A549 (cell line): ENCODE results near the gene SULF2. TPM values are rescaled to one million over a fixed set of nuclear protein-coding genes. Genes with fewer than 3 reads are reported as not detected.

ENCODE experiments used
- ATAC-seq, 2 experiments: fragments of 200-7000 bp in 1 of 2; fragments of >200 bp in 1 of 2; cut with Nextera tagmentation in 1 of 2; cut with Tn5 transposase in 1 of 2; 3 replicates each; pipeline versions ENCODE4 v1.8.0 to v1.9.1; 2018 to 2020; ENCODE audit warnings: mild to moderate bottlenecking in 1 of 2, moderate library complexity in 1 of 2
- CTCF ChIA-PET: fragments of 300-600 bp; sonication (Branson Sonifier 250); formaldehyde crosslinking; extraction: SDS; loops from one replicate; lab custom pipeline; 2021; ENCODE audit warnings: antibody characterized with exemption, inconsistent platforms; lab: Yijun Ruan, JAX
- POLR2A ChIA-PET: fragments of 350-600 bp; formaldehyde crosslinking; extraction: SDS; loops from one replicate; lab custom pipeline; 2021; ENCODE audit warnings: antibody characterized with exemption, inconsistent platforms; lab: Yijun Ruan, JAX
- DNase-seq, 2 experiments: peaks; one replicate each; pipeline versions ENCODE4 v3.0.0 to v3.0.0-alpha.2; 2011 to 2016; ENCODE audit warnings: low read depth in 1 of 2, low spot score in 1 of 2
- FAIRE-seq: peaks from 2 replicates; lab custom pipeline; 2011; peaks lifted over from hg19 to GRCh38; lab: Jason Lieb, UNC
- H3K27ac ChIP-seq, 2 experiments: fragments of >200 bp; sonication (Bioruptor Twin); formaldehyde crosslinking; 3 replicates each; pipeline ENCODE4 v1.5.1; 2016 to 2017
- H3K4me1 ChIP-seq: fragments of >200 bp; sonication (Bioruptor Twin); formaldehyde crosslinking; 3 replicates; pipeline ENCODE4 v1.6.1; 2016
- H3K4me2 ChIP-seq: fragments of >200 bp; sonication (Bioruptor Twin); formaldehyde crosslinking; 3 replicates; pipeline ENCODE4 v1.6.1; 2016
- H3K4me3 ChIP-seq: fragments of >200 bp; sonication (Bioruptor Twin); formaldehyde crosslinking; 3 replicates; pipeline ENCODE4 v1.5.1; 2016
- H3K9me3 ChIP-seq: fragments of >200 bp; sonication (Bioruptor Twin); formaldehyde crosslinking; 3 replicates; pipeline ENCODE4 v1.6.1; 2016
- BHLHE40 ChIP-seq: IDR thresholded peaks from 2 replicates; pipeline ENCODE4 v1.6.1; 2012; ENCODE audit warnings: low read depth, low read length, inconsistent platforms
- CHD2 ChIP-seq: fragments of 150-350 bp; IDR thresholded peaks from 2 replicates; pipeline ENCODE4 v1.6.1; 2014; ENCODE audit warnings: low read length; ENCODE audit not compliant: partially characterized antibody
- EHF ChIP-seq: fragments of 250-450 bp; sonication (Bioruptor Pico); IDR thresholded peaks from 2 replicates; pipeline ENCODE4 v1.5.0; 2020; ENCODE audit warnings: mild to moderate bottlenecking
- EP300 ChIP-seq, 2 experiments: fragments of >200 bp; sonication (Bioruptor Twin); formaldehyde crosslinking; IDR thresholded peaks; 2 replicates in 1 of 2; 3 replicates in 1 of 2; pipeline ENCODE4 v1.6.1; 2016 to 2017
- ESRRA ChIP-seq: fragments of 150-350 bp; IDR thresholded peaks from 2 replicates; pipeline ENCODE4 v1.6.1; 2014; ENCODE audit warnings: mild to moderate bottlenecking, low read length, borderline replicate concordance
- FOSB ChIP-seq: fragments of 250-450 bp; sonication (Bioruptor Pico); IDR thresholded peaks from 2 replicates; pipeline ENCODE4 v1.5.0; 2020; ENCODE audit warnings: mild to moderate bottlenecking, moderate library complexity
- GATA3 ChIP-seq: IDR thresholded peaks from 2 replicates; pipeline ENCODE4 v1.6.1; 2012; ENCODE audit warnings: borderline replicate concordance
- HDAC2 ChIP-seq: fragments of 200-600 bp; sonication (generic); IDR thresholded peaks from 2 replicates; pipeline ENCODE4 v1.6.1; 2016
- HEYL ChIP-seq: fragments of 250-450 bp; sonication (Bioruptor Pico); IDR thresholded peaks from 2 replicates; pipeline ENCODE4 v1.8.0; 2021; ENCODE audit warnings: mild to moderate bottlenecking, moderate library complexity
- JUNB ChIP-seq: fragments of >200 bp; sonication (Bioruptor Twin); formaldehyde crosslinking; IDR thresholded peaks from 2 replicates; pipeline ENCODE4 v1.6.1; 2016
- KDM1A ChIP-seq: fragments of 200-600 bp; sonication (generic); IDR thresholded peaks from 2 replicates; pipeline ENCODE4 v1.6.1; 2016; ENCODE audit warnings: low read depth, mild to moderate bottlenecking
- MYC ChIP-seq: IDR thresholded peaks from 2 replicates; pipeline ENCODE4 v1.6.1; 2012; ENCODE audit warnings: mild to moderate bottlenecking, inconsistent platforms, low read length, improper control_type of control experiment, borderline replicate concordance
- NR3C1 ChIP-seq: fragments of >200 bp; sonication (Bioruptor Twin); formaldehyde crosslinking; IDR thresholded peaks from 3 replicates; pipeline ENCODE4 v1.6.1; 2017
- PBX3 ChIP-seq: IDR thresholded peaks from 2 replicates; pipeline ENCODE4 v1.6.1; 2012
- RAD21 ChIP-seq, 2 experiments: fragments of >200 bp in 1 of 2; sonication (Bioruptor Twin) in 1 of 2; formaldehyde crosslinking in 1 of 2; IDR thresholded peaks in 1 of 2; conservative IDR thresholded peaks in 1 of 2; 2 replicates in 1 of 2; 3 replicates in 1 of 2; pipeline ENCODE4 v1.6.1; 2012 to 2018; ENCODE audit warnings: inconsistent platforms in 1 of 2
- RCOR1 ChIP-seq: fragments of 150-350 bp; IDR thresholded peaks from 2 replicates; pipeline ENCODE4 v1.6.1; 2014; ENCODE audit warnings: antibody characterized with exemption, low read length, low read depth
- USF2 ChIP-seq: fragments of 450-650 bp; IDR thresholded peaks from 2 replicates; pipeline ENCODE4 v1.6.1; 2014; ENCODE audit warnings: antibody characterized with exemption
- ZSCAN20 ChIP-seq: fragments of 250-450 bp; sonication (Bioruptor Pico); IDR thresholded peaks from 2 replicates; pipeline ENCODE4 v1.8.0; 2022; ENCODE audit warnings: mild to moderate bottlenecking, moderate library complexity
- WGBS: methylation state at CpG from one replicate; pipeline ENCODE4 v1.1.6; 2017; ENCODE audit errors: missing lambda C conversion rate; 5-methylcytosine and 5-hydroxymethylcytosine counted together
- polyA plus RNA-seq, 4 experiments: library from polyadenylated mRNA; depleted of rRNA in 3 of 4; stranded (reverse); fragments of >200 nt; fragmentation: RNase III in 1 of 4; extraction: RNeasy Plus Mini Kit Qiagen cat#74134 plus additional on column Dnase treatment in 1 of 4; gene quantifications; 2 replicates in 3 of 4; 3 replicates in 1 of 4; pipeline ENCODE4 v1.2.3, GENCODE V29; 2011 to 2017
- TF ChIP-seq, protein P1 (sequence below): fragments of 200-600 bp; sonication (generic); IDR thresholded peaks from 2 replicates; pipeline ENCODE4 v1.6.1; 2016; ENCODE audit warnings: antibody characterized with exemption, mild to moderate bottlenecking, moderate library complexity

The SULF2 gene
- polyA plus RNA-seq, 2 of the 4 experiments (the other 2 are of a cell fraction): 5.8 to 16.8 TPM

DNA sequence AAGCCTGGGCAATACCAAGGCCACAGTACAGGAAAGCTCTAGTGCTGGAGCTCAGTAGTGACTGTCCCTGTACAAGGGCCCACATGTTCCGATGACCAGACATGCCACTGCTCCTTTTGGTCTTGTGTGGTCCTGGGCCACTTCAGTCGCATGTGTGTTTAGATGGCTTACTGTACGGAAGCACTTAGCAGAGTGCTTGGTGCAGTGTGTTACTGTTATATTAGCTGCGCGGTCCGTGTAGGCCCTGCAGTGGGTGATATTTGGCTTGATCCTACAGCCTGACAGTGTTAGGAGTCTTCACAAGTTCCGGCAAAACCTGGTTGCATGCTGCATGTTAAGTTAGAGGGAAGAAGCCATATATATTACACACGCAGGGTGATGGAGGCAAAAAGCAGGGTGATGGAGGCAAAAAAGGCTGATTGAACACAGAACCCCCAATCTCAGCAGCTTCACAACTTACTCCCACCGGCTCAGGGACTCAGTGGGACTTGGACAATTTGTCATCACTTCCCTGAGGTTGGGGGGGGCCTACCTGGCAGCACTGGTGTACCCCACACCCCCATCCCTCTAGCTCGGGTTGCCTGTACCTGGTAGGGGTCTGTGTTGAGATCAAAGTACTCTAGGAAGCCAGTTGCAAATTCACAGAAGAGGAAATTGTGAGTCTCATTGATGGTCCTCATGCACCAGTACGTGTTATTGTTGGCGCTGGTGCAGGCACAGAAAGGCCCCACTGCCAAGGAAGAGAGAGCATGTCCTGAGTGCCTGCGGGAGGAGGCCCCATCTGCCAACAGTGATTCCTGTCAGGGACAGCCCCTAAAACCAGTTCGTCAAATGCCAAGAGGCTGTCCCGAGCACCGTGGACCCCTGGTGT lies 122.6 kb downstream of the SULF2 start:
- CTCF ChIA-PET: interaction anchor here (0.9 to 6.1 kb wide), 20 partner anchors 10 to 961 kb away, joined by 3 to 73 read pairs (median 7); no protein-coding TSS in a partner anchor
- Histone ChIP-seq H3K4me1 (peaks cover 4% of the 10 kb centered on the region; the same call in 1 of the 3 replicates), H3K4me2 (no peak overlapping the region), H3K9me3 (no peaks in the 10 kb centered on the region), H3K4me3 (no peak overlapping the region), H3K27ac (no peak overlapping the region)
- WGBS: 91% methylated on average over 16 of the region's 16 CpGs
- FAIRE-seq (no peak), ATAC-seq (0 out of 6 replicates have a peak, but pooled peaks of 1 of the 2 experiments have one; percentile 3)
- POLR2A ChIA-PET: no interaction called here
- TF ChIP-seq BHLHE40 (no peak), HEYL (CRISPR knock-in tag) (no peak), FOSB (CRISPR knock-in tag) (no peak), RCOR1 (no peak), RAD21 (conservative IDR thresholded peaks at IDR 0.05 in 1 of 2, IDR thresholded peaks at IDR 0.05 in 1 of 2) (no peak), MYC (no peak), GATA3 (no peak), USF2 (no peak), ESRRA (no peak), KDM1A (no peak), HDAC2 (no peak), JUNB (no peak), NR3C1 (no peak)
- TF ChIP-seq, all 56 proteins: peak for 0
- no peak for DNase-seq

- H3K4me1 ChIP-seq: peaks cover 4% of the 10 kb centered on the region; the same call in 1 of the 3 replicates
- ChIA-PET POLR2A (no interaction called here), CTCF (interaction anchor here (0.5 to 6.1 kb wide), 9 partner anchors 10 to 1367 kb away, joined by 3 to 73 read pairs (median 6); no protein-coding TSS in a partner anchor)
- H3K4me3 ChIP-seq: no peak overlapping the region
- WGBS: 92% methylated on average over 7 of the region's 7 CpGs
- TF ChIP-seq, protein P1, sequence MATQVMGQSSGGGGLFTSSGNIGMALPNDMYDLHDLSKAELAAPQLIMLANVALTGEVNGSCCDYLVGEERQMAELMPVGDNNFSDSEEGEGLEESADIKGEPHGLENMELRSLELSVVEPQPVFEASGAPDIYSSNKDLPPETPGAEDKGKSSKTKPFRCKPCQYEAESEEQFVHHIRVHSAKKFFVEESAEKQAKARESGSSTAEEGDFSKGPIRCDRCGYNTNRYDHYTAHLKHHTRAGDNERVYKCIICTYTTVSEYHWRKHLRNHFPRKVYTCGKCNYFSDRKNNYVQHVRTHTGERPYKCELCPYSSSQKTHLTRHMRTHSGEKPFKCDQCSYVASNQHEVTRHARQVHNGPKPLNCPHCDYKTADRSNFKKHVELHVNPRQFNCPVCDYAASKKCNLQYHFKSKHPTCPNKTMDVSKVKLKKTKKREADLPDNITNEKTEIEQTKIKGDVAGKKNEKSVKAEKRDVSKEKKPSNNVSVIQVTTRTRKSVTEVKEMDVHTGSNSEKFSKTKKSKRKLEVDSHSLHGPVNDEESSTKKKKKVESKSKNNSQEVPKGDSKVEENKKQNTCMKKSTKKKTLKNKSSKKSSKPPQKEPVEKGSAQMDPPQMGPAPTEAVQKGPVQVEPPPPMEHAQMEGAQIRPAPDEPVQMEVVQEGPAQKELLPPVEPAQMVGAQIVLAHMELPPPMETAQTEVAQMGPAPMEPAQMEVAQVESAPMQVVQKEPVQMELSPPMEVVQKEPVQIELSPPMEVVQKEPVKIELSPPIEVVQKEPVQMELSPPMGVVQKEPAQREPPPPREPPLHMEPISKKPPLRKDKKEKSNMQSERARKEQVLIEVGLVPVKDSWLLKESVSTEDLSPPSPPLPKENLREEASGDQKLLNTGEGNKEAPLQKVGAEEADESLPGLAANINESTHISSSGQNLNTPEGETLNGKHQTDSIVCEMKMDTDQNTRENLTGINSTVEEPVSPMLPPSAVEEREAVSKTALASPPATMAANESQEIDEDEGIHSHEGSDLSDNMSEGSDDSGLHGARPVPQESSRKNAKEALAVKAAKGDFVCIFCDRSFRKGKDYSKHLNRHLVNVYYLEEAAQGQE: no peak
- TF ChIP-seq EP300 (IDR thresholded peaks at IDR 0.05) (no peak), KDM1A (no peak), ZSCAN20 (no peak), EHF (CRISPR knock-in tag) (no peak), MYC (no peak), PBX3 (no peak), CHD2 (no peak), FOSB (CRISPR knock-in tag) (no peak)
- H3K9me3 ChIP-seq: no peaks in the 10 kb centered on the region
- DNase-seq: no peak
- no peak for FAIRE-seq
- H3K27ac ChIP-seq: no peak overlapping the region
- ATAC-seq: no peak
- H3K4me2 ChIP-seq: no peak overlapping the region
Measured at GRCh38 chr20:47661714-47662113, 123.6 kb downstream of the SULF2 start.
